ENCODE data around the gene MYLK4.

DNA sequence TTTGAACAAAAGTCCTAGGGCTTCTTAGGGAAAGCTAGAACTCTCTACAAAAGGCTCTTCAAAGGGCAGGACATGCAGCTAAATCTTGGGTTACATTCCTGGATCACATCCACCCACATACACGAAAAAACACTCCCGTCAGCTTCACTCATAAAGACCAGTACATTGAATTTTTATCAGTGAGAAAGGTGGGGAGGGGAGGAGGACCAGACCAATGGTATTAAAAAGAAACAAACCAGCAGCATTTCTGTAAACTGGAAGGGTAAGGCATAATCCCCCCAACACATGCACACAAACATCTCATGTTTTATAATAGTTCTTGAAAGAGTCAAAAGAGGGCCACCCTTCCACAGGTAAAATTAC is 31.6 kb downstream of the MYLK4 start:
- TF ChIP-seq, protein P1, sequence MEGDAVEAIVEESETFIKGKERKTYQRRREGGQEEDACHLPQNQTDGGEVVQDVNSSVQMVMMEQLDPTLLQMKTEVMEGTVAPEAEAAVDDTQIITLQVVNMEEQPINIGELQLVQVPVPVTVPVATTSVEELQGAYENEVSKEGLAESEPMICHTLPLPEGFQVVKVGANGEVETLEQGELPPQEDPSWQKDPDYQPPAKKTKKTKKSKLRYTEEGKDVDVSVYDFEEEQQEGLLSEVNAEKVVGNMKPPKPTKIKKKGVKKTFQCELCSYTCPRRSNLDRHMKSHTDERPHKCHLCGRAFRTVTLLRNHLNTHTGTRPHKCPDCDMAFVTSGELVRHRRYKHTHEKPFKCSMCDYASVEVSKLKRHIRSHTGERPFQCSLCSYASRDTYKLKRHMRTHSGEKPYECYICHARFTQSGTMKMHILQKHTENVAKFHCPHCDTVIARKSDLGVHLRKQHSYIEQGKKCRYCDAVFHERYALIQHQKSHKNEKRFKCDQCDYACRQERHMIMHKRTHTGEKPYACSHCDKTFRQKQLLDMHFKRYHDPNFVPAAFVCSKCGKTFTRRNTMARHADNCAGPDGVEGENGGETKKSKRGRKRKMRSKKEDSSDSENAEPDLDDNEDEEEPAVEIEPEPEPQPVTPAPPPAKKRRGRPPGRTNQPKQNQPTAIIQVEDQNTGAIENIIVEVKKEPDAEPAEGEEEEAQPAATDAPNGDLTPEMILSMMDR (IDR thresholded peaks at IDR 0.05): no peak
- TF ChIP-seq ZFX (IDR thresholded peaks at IDR 0.05; ENCODE audit: borderline replicate concordance): no peak
